Measurements from ENCODE around the gene TSHZ2.
"Not testable (repeated sequence)": the region's sequence is repeated elsewhere in the genome, so short reads cannot be mapped to it uniquely, and the experiment has no call there.

TSHZ2 gene

DNA sequence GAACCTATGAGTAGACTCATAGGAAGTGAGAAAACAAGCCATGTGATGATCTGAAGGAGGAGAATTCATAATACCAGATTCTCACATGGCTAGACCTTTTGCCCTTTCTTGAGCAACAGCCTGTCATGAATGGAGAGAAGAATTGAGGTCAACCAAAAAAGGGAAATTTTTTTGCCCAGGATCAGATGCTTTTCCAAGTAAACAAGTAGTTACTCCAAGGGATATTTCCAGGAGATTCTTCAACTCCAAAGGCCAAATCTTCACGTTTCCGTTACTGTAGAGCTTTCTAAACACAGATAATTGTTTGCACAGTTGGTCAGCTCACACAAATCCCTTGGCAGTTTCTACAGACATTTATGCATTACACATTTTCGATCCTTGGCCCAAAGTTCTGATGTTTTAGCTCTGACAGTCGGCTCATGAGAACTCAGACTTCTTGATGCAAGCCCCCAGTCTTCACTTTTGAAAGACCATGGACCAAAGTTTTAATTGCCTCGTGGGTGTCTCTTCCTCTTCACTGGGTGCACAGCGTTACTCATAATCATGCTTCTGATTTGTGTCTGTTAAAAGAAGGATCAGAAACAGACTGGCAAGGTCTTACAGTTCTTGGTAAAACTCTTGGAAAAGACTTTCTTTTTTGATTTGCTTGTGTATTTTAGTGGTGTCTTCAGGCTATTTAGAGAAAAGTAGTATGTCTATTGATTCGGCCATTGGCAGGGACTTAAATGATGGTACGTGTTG is 115.0 kb downstream of the TSHZ2 start:
- DNase-seq = no peak

DNA sequence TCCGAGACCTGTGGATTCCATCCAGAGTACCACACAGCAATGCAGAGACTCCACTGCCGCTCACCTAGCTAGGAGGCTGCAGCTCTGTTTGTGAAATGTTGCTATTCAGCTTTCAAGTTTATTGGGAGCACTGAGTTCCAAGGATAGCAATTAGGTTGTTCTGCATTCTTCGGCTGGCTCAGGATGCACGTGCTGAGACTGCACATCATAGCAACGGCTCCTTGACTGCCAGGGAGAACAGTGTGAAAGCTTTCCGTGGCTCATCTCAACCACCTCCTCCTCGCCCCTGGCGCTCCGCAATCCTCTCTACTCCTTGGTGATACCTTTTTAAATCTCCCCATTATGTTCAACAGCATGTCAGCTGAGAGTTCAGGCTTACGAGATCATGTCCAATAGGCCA is 116.6 kb downstream of the TSHZ2 start:
- DNase-seq = no peak

DNA sequence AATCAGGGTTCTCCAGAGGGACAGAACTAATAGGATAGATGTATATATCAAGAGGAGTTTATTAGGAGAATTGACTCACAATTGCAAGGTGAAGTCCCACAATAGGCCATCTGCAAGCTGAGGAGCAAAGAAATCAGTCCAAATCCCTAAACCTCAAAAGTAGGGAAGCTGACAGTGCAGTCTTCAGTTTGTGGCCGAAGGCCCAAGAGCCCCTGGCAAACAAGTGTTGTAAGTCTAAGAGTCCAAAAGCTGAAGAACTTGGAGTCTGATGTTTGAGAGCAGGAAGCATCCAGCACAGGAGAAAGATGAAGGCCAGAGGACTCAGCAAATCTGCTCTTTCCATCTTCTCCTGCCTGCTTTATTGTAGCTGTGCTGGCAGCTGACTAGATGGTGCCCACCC is 117.7 kb downstream of the TSHZ2 start:
- DNase-seq = not testable (repeated sequence)

DNA sequence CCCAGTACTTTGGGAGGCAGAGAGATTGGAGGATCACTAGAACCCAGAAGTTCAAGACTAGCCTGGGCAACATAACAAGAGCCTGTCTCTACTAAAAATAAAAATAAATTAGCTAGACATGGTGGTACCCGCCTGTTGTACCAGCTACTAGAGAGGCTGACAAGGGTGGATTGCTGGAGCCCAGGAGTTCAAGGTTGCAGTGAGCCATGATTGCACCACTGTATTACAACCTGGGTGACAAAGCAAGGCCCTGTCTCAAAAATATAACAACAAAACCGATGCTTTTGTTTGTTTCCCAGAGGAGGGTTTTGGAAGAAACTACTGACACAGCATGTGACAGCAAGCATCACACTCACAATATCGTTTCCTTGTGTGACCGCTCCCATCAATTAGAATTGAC is 119.6 kb downstream of the TSHZ2 start:
- DNase-seq = no peak

DNA sequence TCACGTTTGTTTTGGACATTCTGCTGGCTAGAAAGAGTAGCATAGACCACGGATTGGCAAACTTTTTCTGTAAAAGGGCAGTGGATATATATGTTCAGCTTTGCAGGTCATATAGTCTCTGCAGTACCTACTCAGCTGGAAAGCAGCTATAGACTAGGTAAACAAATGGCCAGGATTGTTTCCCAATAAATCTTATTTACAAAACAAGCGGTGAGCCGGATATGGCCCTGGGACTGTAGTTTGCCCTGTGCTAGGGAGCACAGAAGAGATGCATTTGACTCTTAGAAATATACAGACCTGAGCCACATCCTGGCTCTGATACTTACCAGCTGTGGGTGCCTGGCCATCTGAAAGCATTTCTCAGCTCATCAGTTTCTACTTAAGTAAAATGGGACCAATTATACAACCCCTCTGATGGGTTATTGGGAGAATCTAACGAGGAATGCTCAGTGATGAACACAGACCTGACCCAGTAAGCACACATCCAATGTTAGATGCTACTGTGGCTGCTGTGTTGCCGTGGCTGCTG is 120.7 kb downstream of the TSHZ2 start:
- no peak for DNase-seq

DNA sequence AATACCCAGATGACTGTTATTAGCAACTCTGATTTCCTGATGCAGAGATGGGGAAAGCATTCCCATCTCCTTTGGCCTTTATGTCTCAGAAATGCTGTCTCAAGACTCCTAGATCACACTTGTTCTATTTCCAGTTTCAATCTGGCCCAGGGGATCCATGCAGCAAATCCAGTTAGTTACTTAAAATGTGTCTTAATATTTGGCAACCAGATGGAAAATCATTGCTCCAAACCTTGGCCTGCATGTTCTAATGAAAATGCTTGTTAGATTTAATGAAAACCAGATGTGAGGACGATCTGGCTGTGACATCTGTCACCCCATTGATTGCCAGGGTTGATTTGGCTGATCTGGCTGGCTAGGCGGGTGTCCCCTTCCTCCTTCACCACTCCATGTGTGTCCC is 125.2 kb downstream of the TSHZ2 start:
- no peak for DNase-seq

DNA sequence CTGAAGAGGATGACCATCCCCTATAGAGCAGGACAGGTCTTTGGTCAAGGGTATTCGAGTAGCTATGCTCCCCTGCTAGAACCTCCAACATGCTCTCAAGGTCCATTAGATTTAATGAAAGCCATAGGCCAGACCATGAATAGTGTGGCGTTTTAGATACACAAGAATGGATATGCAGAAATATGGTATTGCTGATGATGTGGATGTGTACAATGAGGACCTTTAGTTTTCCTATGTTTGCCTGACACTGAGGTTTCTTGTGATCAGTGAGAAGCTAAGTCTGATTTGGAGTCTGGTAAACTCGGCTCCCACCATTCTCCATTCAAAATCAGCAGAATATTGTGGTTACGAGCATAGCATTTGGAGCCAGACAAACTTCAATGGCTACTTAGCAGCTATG is 125.6 kb downstream of the TSHZ2 start:
- no peak for DNase-seq

DNA sequence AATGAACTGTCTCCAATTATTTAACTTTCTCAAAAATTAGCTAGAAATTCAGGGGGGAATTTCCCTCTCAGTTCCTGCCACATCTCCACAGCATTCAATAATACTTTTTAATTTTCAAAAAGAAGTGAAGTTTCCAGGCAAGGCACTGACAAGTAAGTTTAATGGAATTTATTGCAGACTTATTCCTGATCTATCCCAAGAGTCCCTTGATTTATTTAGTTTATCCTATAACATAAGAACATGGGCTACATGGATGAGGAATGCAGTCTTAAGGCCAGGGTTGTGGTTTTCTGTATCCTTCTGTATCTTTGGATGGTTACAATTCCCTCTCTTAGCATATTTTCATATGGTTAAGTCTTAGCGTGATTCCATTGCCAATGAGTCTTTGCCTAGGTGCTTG is 126.5 kb downstream of the TSHZ2 start:
- no peak for DNase-seq

DNA sequence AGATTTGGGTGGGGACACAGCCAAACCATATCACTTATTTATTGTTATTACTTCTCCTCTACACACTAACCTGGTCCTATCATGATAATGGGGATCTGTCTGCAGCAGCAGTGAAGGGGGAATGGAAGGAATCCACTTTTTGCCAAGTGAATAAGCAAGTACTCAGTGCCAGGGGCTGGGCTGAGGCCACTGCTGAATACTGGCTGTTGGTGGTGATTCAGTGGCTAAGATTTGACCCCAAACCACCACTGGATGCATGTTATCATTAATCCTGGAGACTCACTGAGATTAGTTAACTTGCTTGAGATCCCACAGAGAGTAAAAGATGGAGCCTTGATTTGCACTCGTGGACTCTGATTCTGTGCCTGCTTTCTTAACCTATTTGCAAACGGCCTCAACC is 127.7 kb downstream of the TSHZ2 start:
- no peak for DNase-seq

DNA sequence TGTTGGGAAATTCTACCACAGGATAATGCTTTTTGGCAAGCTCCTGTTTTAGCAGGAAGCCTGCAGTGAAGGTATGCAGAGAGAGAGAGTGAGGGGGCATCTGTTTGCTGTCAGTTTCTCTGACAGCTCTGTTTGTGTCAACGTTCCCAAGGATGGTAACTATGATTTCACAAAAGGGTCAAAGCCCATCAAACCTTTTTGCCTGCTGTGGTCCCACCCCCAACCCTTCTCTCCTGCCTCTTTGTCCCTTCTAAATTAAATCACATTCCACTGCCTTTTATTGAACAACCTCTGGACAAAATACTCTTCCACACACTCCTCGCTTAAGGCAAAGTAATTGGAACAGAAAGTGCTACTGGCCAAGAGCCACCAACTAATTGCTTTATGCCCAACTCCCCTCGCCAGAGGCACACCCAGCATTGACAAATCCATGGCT is 128.3 kb downstream of the TSHZ2 start:
- no peak for DNase-seq

DNA sequence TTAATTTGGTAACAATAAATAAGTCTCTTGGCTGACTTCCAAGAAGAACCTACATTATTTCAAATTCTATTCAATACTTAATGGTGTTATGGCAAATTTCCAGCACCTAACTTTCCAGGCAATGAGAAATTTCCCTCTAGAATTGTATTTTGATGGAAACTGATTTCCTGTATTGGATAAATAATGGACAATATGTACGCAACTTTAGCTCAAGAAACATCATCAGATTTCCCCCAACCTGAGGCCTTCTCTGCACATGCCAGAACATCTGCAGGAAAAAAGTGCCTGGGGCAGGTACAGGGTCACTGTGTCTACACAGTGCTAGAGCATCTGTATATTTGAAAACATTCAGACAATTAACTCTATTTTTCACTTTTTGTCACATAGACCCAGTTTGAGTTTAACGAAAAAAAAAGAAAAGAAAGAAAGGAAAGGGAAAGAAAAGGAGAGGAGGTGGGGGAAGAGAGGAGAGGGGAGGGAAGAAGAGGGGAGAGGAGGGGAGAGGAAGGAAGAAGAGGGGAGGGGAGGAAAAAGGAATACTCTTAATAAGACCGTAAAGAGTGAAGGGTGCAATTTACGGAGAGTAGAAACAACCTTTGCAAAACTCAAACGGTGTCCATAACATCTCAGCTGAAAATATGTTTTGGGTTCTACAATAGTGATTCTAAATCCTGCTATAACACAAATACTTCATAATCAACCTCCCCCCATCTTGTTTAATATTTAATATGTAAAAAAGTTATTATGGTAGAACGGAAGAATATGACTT is 130.0 kb downstream of the TSHZ2 start:
- DNase-seq = no peak

DNA sequence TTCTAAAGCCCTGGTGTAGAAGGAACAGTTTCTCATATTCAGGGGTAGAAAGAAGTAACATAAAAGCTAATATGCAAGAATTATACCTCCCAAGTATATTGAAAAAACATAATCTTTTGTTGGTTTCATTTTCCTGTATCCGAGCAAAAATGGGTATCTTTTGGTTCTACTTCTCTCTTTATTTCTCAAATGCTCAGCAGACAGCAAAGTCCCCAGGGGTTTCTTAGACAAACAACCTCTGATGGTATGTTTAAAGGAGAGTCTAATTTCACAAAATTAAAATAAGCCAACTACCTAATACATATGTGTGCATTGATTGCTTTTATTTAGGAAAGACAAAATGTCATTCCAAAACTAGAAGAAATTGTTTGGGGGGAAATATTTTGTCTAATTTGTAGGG is 131.0 kb downstream of the TSHZ2 start:
- no peak for DNase-seq

DNA sequence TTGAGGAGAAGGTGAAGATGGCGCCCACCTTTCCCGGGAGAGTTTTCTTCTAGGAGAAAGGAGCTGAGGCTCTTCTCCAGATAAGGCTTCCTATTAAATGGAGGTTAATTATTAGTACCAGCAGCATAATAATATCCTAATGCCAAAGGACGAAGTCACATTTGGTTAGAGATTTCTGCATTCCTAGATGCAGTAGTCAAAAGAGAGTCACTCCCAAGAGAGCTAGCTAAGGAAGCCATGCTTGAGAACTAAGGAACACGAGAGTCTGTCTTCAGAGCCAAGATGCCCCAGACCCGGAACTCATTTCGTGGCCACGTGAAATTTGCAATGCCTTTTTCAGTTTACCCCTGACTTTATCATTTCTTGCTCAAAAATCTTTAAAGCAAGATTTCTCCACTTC is 132.7 kb downstream of the TSHZ2 start:
- no peak for DNase-seq

DNA sequence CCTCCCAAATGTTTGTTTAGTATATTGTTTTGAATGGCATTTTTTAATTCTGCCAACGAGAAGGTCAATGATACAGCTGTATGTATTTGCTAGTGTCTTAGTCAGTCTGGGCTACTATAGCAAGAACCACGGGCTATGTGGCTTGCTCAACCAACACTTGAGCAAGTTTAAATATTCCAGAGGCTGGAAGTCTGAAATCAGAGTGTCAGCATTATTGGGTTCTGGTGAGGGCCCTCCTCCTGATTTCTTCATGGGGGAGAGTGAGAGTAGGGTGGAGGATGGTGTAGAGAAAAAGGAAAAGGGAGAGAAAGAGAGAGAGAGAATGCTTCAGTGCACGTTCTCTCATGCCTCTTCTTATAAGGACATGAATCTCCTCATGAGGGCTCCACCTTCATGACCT is 144.6 kb downstream of the TSHZ2 start:
- no peak for DNase-seq

DNA sequence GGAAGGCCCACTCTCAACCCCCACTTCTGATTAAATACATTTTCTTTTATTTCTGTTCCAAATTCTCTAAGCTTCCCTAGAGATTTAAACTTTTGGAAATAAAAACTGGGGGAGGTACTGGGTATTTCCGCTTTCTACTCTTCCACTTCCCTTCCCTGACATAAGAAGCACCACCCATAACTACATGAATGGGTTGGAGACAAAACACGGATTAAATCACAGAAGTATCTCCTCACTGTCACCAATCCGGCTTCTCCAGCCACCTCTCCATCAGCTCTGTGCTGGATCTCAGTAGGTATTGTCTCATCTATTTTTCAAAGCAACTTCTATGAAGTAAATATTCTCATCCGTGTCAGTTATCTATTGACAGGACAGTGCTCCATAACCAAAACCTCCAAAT is 150.7 kb downstream of the TSHZ2 start:
- DNase-seq = no peak

DNA sequence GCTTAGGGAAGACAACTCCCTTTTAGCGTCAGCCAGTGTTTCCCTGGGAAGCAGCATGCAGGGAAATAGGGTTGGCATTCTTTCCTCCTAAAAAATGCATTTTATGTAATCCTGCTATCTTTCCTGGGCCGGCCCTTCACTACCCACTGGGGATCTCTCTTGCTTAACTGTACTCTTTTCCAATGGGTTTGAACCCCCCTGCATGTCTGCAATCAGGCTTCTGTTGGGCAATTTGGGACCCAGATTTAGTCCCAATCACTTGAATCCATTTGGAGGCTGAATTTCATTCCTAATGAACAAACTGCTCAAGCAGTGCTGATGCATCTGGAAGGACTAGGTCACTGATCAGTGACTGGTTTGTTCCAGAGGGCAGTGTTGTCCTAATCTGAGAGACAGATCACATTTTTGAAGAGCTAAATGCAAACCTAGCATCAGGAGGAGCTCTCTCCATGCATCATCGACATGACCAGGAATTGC is 152.0 kb downstream of the TSHZ2 start:
- DNase-seq = no peak

DNA sequence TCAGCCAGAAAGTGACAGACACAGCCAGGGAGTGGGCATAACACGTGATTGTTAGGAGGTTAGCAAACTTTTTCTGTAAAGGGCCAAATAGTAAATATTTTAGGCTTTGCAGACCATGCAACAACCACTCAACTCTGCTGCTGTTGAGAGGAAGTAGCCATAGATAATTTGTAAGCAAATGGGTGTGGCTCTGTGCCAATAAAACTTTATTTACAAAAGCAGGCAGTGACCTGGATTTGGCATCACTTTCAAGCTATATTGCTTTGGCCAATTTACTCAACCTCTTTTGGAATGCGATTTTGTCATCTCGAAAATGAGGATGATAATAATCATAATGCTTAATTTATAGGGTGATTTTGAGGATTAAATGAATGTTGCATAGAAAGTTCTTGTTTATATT is 152.6 kb downstream of the TSHZ2 start:
- no peak for DNase-seq

DNA sequence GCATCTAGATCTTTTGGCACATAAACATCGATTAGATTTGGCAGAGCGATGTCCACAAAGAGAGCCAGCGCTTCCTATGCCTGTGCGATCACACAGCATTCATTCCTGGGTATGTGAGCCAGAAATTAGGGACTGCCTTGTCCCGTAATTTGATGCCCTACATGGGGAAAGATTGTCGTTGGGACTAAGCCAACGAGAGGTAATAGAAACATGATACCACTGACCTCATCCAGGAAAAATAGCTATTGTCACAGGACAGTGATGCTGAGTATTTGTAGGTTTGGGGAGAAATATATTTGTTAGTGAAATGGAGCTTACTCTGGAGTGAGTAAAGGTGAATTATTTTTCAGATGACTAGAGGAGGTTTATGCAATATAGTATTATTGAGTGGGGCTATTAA is 154.0 kb downstream of the TSHZ2 start:
- no peak for DNase-seq

DNA sequence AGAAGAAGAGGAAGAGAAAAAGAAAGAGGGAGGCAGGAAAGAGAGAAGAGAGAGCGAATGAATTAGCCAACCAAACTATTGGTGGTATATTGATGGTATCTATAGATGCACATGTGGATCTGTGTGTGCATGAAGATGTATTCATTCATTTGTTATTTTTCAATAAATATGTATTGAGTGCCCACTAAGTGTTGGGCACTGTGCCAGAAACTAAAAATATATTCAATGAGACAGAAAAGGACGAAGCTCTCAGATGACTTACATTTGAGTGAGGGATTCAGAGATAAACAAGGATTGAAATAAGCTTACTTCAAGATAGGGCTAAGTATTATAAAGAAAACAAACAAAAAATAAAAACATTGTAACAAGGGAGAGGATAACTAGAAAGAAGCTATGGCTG is 154.9 kb downstream of the TSHZ2 start:
- no peak for DNase-seq

DNA sequence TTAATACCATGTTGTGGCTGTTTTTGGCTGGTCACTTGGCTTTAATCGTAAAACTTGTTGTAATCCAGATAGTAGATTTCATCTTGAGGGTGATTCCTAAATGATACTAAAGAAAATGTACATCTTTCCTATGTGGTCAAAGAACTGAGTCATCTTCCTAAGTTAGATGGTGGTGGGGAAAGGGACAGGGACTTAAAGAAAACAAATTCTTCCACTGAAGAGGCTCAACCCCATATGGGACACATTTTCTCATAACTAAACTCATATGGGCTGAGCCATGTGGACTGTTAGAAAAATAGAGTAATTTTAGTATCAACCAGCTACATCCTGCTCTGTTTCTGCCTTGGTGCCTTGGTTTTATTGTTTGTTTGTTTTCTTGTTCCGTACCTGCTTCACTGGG is 155.8 kb downstream of the TSHZ2 start:
- DNase-seq = no peak

DNA sequence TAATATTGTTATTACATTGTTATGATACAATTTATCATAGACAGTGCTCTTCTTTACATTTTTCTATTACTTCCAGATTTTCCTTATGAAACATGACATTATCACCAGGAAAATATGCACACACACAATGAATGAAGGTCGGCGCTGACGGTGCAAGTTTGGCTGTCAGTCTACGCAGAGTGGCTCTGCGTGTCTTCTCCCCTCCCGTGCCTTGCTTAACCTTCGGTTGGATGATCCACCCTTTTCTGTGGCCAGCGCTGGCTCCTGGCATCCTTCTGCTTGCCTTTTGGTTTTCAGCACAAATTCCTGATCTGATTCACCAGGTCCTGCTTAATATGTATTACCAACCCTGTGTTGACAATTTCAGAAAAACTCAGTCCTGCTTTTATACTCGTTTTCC is 157.4 kb downstream of the TSHZ2 start:
- DNase-seq = no peak

DNA sequence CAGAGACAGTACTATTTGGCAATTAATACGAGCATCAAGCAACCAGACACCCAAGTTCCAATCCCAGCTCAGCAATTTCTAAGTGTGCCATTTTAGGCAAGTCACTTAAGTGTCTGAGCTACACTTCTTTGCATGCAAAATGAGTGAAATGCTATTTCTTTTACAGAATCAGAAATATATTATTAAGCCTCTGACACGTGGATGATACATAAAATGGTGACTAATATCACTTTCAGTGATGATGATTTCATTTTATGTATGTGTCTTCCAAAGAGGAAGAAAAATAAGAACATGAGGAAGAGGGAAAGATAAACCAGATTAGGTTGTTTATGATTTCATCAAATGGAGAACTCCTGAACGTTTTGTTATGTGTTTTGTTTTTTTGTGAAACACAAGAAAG is 158.6 kb downstream of the TSHZ2 start:
- DNase-seq = no peak

DNA sequence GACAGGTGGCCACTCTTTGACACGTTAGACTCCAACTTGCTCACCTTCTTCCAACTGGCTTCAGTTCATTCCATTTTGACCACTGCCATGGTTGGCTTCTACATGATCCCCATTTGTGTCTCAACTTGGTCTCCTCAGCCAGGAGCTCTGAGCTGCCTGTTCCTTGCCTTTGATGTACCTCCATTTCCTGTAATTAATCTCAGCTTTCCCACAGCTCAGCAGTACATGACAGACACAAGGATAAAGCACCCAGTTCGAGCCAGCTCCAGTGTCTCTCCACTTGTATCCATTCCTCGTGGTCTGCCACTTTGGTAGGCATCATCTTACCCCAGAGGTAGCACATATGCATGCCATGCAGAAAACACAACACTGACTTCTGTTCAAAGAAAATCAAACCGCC is 161.0 kb downstream of the TSHZ2 start:
- no peak for DNase-seq

DNA sequence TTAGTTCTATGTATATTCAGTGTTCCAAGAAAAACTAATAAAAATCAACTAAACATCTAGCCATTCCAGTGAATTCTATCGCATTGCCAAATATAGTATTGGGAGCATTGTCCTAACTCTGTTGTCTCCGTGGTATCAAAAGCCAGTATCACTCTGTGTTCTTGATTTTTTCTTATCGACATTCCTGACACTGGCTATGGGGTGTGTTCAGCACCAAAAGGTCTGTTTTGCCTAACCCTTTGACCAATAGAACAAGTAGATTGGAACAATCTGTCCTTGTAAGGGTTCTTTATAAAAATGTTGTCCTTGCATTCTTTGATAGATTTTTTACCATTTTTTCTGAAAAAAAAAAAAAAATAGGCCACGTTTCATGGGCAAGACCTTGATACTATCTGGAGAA is 161.5 kb downstream of the TSHZ2 start:
- no peak for DNase-seq

All from CD4-positive, alpha-beta T cell treated with Interleukin-6 for 4 hours (primary cell).